NK-92 (cell line): ENCODE data around the gene PLEKHG5.

Experiments
- DNase-seq: peaks from one replicate; lab custom pipeline; 2025; ENCODE audit not compliant: unreplicated experiment; lab: John Stamatoyannopoulos, UW

Gene PLEKHG5

GRCh38 chr1:6481820-6482219 is 9.6 kb downstream of the PLEKHG5 start:
- DNase-seq = no peak

DNA sequence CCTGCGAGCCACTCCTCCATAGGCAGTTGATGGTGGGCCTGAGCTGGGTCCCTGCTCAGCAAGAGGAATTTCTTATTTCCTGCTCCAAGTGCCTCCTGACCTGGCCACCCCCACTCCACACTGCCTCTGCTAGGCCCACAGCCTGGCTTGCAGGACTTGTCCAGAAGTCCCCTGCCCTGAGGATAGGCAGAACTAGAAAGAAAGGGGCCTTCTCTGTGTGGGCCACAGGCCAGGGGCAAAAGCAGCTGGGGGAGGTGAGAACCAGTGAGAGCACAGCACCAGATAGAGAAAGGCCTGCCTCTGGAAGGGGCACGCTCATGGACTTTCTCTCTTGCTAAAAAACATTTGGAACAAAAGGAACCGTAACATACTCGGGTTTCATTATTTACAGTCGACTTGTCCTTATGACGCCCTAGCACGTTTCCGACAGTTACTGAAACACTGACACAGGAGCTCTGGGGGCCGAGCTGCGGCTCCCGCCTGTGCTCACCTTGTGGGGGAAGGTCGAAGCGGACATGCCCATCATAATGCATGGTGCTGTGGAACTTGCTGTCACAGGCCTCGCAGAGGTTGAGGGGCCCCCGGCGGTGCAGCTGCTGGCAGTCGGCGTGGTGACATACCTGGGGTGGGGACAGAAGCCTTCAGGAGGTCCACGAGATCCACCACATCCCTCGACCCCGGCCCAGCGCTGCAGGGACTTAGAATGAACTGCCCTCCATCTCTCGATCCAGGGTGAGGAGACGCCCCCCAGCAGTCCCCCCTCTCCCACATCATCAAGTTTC is 14.2 kb downstream of the PLEKHG5 start:
- no peak for DNase-seq

- no peak for DNase-seq
Observed at GRCh38 chr1:6476483-6476882, 15.0 kb downstream of the PLEKHG5 start.

DNA sequence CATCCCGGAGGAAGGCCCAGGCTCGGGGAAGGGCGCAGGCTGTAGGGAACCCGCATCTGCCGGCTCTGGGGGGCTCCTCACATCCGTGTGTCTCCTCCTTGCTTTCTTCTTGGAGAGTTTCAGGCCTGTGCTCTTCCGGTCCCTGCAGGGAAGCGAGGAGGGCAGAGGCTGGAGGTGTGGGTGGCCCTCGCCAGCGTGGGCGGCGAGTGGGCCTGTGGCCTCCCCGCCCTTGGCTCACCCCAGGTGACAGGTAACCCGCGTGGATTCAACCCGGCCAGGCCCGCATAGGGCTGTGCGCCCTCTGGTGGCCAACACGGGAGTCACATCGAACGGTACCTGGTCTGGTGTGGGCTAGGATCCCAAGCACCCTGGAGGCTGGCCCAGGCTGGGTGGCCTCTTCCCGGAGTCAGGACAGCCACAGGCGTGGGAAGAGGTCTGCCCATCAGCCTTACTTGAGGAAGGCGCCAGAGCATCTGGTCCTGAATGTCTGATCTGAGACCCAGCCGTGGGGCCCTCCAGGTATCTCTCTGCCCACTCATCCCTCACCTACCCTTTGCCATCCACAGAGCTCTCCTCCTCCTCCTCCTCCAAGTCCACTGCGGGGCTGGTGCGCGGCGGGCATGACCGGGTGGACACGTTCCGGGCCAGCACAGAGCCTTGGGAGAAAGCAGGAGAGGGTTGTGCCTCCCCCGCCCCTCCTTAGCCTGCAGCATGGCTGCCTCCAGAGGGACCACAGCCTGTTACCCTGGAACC is 15.9 kb downstream of the PLEKHG5 start:
- no peak for DNase-seq

- DNase-seq = no peak
Observed at GRCh38 chr1:6474815-6475282, 16.6 kb downstream of the PLEKHG5 start.

DNA sequence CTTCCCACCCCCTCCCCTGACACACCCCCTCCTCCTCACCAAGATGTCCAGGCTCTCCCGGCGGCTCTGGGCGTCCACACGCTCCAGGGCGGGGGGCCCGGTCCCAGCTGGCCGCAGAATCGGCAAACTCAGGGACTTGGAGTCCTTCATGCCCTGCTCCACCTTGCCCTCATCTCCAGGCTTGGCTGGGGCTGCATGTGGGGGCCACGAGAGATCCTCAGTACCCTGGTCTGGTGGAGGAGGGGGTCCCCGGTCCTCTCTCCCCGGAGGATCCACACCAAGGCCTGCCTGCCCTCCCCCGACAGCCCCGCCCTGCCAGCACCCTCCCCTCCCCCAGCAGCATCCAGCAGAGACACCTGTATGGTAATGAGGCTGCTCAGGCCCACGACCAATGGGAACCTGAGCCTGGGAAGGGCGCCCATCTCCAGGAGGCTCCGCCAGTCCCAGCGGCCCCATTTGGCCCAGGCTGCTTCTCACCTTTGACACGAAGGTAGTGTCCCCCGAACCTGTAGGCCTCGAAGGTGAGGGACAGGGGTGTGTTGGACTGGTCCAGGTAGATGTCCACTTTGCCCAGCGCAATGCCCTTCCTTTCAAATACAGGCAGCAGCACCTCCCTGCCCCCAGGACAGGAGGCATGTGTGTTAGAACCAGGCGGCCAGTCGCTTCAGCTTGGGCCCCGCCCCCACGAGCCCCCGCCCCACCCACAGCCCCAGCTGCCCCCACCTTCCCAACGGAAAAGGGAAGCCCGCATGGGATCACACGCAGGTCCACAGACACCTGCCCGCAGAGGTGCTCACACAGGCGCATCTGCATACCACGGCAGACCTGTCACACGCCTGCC is 17.3 kb downstream of the PLEKHG5 start:
- no peak for DNase-seq

DNA sequence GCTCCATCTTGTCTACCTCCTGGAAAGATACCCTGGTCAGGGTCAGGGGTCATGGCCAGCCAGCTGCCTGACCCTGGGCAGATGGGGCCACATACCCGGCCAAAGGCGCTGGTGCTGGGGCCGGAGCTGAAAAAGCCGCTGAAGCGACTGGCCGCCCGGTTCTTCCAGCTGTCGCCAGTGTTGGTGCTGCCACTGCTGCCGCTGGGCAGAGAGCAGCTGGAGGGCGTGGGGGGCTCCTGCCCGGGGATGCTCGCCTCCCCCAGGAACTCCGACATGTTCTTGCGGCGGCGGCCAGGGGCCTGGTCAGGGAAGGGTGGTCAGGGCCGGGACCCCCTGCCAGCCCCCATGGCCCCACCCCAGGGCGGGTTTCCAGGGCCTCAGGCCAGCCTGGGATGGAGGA is 18.3 kb downstream of the PLEKHG5 start:
- DNase-seq = no peak

- no peak for DNase-seq
Observed at GRCh38 chr1:6472391-6472790, 19.1 kb downstream of the PLEKHG5 start.

- no peak for DNase-seq
Observed at GRCh38 chr1:6471970-6472368, 19.5 kb downstream of the PLEKHG5 start.

DNA sequence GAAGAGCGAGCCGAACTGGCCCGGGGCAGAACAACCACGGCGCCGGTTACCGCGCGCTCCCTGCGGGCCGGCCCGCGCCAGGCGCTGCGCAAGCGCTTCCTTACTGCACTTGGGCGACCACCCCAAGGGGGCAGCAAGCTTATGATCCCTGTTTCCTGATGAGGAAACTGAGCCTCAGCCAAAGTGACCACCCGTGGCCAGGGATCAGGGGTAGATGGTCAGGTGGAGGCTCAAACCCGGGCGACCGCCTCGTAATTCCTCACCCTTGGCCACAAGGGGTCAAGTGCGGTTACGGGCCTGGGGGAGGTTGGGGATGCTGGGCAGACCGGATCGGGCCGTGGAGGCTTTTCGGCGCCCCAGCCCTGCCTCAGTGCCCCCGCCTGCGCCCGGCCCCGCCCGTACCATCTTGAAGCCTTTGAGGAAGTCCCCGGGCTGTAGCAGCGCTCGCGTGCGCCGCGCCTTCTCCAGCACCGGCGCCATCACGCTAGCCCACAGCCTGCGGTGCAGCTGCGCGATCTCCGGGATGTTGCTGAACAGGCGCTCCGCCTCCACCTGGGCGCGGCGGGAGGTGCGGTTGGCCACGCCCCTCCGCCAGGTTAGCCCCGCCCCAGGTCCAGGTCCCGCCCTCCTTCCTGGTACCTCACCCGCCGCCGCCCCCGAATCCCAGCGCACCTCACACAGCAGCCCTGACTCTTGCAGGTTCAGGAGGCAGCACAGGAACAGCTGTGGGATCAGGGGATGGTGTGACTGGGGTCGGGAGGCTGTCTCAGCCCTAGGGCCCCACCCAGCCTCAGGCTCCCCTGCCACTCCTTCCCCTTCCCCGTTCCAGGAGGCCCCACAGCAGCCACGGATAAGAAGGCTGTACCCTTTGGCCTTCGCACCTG is 20.1 kb downstream of the PLEKHG5 start:
- no peak for DNase-seq

DNA sequence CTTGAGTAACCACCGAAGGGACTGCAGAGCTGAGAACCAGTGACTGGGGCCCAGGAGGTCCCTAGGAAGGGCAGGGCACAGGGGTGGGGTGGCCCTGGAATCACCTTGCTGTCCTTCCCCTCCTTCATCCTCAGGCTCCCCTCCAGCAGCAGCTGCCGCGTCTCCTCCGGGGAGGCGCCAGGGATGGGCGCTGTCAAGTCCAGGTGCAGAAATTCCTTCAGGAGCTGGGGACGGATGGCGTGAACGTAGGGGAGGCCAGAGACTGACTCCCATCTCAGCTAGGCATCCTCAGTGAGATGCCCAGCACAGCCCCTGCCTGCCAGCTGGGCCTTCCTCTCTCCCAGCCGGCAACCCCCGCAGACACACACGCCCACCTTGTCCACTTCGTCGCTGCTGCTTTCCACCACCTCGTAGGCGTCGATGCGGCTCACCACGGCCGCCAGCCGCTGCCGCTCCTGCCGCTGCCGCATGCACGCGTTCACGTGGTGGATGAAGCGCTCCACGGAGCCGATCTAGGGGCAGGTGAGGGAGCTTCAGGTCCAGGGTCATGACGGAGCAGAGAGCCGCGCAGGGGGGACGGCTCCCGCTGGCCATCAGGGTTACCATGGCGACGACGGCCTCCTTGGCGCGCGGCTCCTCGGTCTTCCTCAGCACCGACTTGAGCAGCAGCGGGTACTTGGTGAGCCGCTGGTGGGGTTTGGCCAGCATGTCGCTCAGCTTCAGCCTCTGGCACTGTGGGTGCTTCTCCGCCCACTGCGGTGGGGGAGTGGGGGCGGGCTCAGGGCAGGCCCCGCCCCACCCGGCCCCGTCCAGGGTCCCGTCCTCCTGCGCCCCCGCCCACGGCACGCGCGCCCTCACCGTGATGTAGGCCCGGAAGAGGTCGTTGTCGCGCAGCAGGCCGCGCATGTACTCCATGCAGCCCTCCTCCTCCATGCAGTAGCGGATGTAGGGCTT is 21.1 kb downstream of the PLEKHG5 start:
- no peak for DNase-seq

- no peak for DNase-seq
Observed at GRCh38 chr1:6468729-6469461, 22.6 kb downstream of the PLEKHG5 start.

DNA sequence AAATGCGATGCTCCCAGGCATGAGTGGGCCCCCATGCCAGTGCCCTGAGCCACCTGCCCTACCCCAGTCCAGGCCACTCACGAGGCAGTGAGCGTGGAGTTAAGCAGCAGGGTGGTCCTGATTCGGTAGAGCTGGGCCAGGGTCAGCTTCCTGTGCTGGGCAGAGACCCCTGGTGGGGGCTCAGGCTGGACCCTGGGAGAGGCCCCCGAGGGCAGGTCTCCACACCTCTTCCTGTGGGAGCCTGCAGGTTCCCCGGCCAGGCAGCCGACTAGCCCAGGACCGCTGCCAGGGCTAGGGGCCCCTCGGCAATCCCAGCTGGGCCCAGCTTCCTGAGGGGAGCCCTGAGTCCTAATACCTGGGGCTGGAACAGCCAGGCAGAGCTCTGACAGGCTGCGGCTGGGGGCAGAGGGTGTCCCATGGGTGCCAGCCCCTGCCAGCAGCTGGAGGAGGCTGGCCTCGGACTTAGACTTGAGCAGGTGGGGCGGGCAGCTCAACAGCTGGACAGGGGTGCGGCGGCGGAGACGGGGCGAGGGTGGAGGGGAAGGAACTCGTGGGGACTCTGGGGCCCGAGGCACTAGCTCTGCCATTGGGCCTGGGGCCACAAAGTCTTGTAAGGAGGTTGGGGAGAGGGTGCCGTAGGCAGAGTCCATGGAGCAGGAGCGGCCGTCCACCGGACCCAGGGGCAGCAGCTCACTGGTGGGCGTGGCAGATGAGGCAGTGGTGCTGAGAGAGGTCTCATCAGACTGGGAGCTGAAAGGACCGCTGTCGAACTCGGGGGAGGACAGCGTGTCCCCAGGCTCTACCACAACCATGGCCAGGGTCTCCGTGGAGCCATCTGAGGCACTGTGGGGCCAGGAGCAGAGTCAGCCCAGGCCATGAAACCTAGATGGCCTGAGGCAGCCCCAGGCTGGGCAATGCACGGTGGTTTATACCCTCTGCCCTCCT is 23.5 kb downstream of the PLEKHG5 start:
- DNase-seq = no peak

DNA sequence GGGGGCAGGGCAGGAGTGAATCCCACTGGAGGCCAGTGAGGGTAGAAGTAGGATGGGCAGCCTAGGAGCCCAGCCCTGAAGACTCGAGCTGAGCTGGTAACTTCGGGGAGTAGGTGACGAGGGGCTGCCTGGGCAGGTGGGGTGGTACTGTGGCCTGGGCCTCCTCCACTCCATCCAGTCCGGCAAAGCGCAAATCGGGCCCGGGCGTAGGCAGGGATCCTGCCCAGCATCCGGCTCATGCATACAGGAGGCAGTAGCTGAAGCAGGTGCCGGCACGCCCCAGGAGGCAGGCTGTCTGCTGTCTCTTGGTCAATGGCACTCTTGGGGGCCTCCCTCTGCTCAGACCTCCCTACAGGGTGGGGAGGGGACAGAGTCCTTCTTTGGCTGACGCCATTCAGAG is 24.2 kb downstream of the PLEKHG5 start:
- DNase-seq = no peak

GRCh38 chr1:6466751-6467150 is 24.7 kb downstream of the PLEKHG5 start:
- DNase-seq = no peak

DNA sequence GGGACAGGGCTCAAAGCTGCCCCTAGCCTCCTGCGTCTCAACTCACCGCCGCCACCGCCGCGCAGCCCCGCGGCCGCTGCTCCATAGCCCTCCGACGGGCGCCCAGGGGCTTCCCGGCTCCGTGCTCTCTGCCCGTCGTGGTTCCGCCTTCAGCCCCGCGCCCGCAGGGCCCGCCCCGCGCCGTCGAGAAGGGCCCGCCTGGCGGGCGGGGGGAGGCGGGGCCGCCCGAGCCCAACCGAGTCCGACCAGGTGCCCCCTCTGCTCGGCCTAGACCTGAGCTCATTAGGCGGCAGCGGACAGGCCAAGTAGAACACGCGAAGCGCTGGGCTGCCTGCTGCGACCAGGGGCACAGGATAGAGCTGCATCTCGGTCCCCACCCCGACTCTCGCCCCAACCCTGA is 25.4 kb downstream of the PLEKHG5 start, which contains the start of gene TNFRSF25:
Gene TNFRSF25, minus strand, starts transcription at position 151 of the 400 bp plus-strand sequence. Its CDS starts 66 bp downstream, at position 85.
- DNase-seq = no peak

DNA sequence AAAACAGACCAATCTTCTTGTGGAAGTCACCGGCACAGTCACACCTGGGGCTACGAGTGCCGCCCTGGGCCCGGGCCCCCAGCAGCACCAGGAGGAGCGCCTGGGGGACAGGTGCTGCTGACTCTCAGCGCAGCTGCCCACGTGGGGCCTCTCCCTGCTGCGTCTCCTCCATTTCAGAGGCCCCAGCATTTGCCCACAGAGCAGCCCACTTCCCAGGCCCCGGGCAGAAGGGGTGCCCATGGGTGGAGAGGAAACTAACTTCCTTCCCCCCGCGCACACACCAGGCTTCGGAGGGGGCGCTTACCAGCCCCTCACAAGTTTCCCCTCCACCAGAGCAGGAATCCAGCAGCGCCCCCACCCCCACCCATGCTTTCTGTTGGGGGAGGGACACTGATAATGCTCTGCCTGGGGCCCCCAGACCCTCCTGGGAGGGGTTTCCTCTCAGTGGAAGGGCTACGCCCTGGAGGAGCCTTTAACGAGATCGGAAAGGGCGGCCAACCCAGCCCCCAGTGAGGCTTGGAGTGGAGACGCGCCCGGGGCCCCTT is 25.9 kb downstream of the PLEKHG5 start:
- no peak for DNase-seq
